Measurements from ENCODE around the gene ZNF556.

ZNF556 gene

GRCh38 chr19:2867025-2867991 lies at the start of gene ZNF556:
Gene ZNF556 (plus strand): TSS chr19:2867335. CDS start chr19:2867422, 87 bp downstream.
- peak; percentile 70 for DNase-seq

GRCh38 chr19:2819540-2820111 lies 47.5 kb upstream of the ZNF556 start, which contains the start of gene ZNF554:
Gene ZNF554 (plus strand): TSS chr19:2819868. CDS start chr19:2820072, 204 bp downstream.
- DNase-seq = peak; percentile 97

GRCh38 chr19:2820112-2820702 lies 46.9 kb upstream of the ZNF556 start:
- no peak for DNase-seq

GRCh38 chr19:2822846-2823245 lies 44.3 kb upstream of the ZNF556 start:
- DNase-seq = no peak

- no peak for DNase-seq
These were observed 43.5 kb upstream of the ZNF556 start for GRCh38 chr19:2823646-2824045.

GRCh38 chr19:2824129-2824528 lies 43.0 kb upstream of the ZNF556 start:
- DNase-seq = no peak

GRCh38 chr19:2827022-2827421 lies 40.1 kb upstream of the ZNF556 start:
- no peak for DNase-seq

- peak; percentile 48 for DNase-seq
These were observed 39.2 kb upstream of the ZNF556 start for GRCh38 chr19:2827840-2828489.

GRCh38 chr19:2834294-2834871 lies 32.8 kb upstream of the ZNF556 start:
- no peak for DNase-seq

- no peak for DNase-seq
These were observed 29.7 kb upstream of the ZNF556 start for GRCh38 chr19:2837430-2837829.

- peak; percentile 100 for DNase-seq
These were observed 26.0 kb upstream of the ZNF556 start, which contains the start of gene ZNF555 for GRCh38 chr19:2840794-2841791. Gene ZNF555 (plus strand): TSS chr19:2841475. CDS start chr19:2841573, 98 bp downstream.

- DNase-seq = no peak
These were observed 25.1 kb upstream of the ZNF556 start for GRCh38 chr19:2841855-2842574.

- no peak for DNase-seq
These were observed 22.0 kb upstream of the ZNF556 start for GRCh38 chr19:2845107-2845506.

- no peak for DNase-seq
These were observed 20.8 kb upstream of the ZNF556 start for GRCh38 chr19:2846180-2846894.

- no peak for DNase-seq
These were observed 19.6 kb upstream of the ZNF556 start for GRCh38 chr19:2847507-2847906.

GRCh38 chr19:2848616-2849015 lies 18.5 kb upstream of the ZNF556 start:
- no peak for DNase-seq

- DNase-seq = no peak
These were observed 16.7 kb upstream of the ZNF556 start for GRCh38 chr19:2850256-2850925.

- DNase-seq = no peak
These were observed 14.5 kb upstream of the ZNF556 start for GRCh38 chr19:2852598-2852997.

GRCh38 chr19:2853015-2853606 lies 14.0 kb upstream of the ZNF556 start:
- no peak for DNase-seq
